Skeletal muscle tissue (tissue), 4 donors: ENCODE data around the gene DIO3. TPM values are rescaled to one million over a fixed set of nuclear protein-coding genes. Genes with fewer than 3 reads are reported as not detected.

ENCODE experiments used
- H3K27ac ChIP-seq: one replicate; pipeline ENCODE4 v1.7.0; 2013; ENCODE audit warnings: mild to moderate bottlenecking, low read depth, low read length, inconsistent platforms
- H3K27me3 ChIP-seq, 3 donors: one replicate each; pipeline ENCODE4 v1.7.0; 2013; ENCODE audit warnings: low read length in 3 of 3; ENCODE audit not compliant: control insufficient read depth in 3 of 3, insufficient read depth in 3 of 3
- H3K36me3 ChIP-seq, 3 donors: one replicate each; pipeline ENCODE4 v1.7.0; 2013; ENCODE audit warnings: low read length in 3 of 3; ENCODE audit not compliant: control insufficient read depth in 3 of 3, insufficient read depth in 3 of 3
- H3K4me1 ChIP-seq, 3 donors: one replicate each; pipeline ENCODE4 v1.7.0; 2013; ENCODE audit warnings: low read length in 3 of 3, mild to moderate bottlenecking in 3 of 3; ENCODE audit not compliant: control insufficient read depth in 3 of 3, insufficient read depth in 3 of 3
- H3K4me3 ChIP-seq, 3 donors: one replicate each; pipeline ENCODE4 v1.7.0; 2013; ENCODE audit warnings: low read length in 3 of 3
- H3K9ac ChIP-seq, 3 donors: one replicate each; pipeline ENCODE4 v1.7.0; 2013; ENCODE audit warnings: low read length in 3 of 3, mild to moderate bottlenecking in 3 of 3, moderate library complexity in 2 of 3, low read depth in 1 of 3
- H3K9me3 ChIP-seq, 3 donors: one replicate each; pipeline ENCODE4 v1.7.0; 2013; ENCODE audit warnings: low read length in 3 of 3; ENCODE audit not compliant: control insufficient read depth in 3 of 3
- total RNA-seq: library from RNA; depleted of rRNA; stranded (reverse); fragments of >200 nt; gene quantifications from one replicate; pipeline ENCODE4 v1.2.3, GENCODE V29; 2014
- donor health status: Osteomylitis.

Gene DIO3
- 1.0 TPM for total RNA-seq

GRCh38 chr14:101561145-101561896, at the start of gene DIO3:
Gene DIO3, plus strand, starts transcription at chr14:101561495.
- H3K36me3 ChIP-seq: no peaks in the 10 kb centered on the region
- peaks cover 0 to 2% (median 0%) of the 10 kb centered on the region in 3 donors for H3K4me1 ChIP-seq
- H3K9ac ChIP-seq: no peak within 1 kb of the TSS
- H3K27me3 ChIP-seq: peaks cover 76 to 87% (median 84%) of the 10 kb centered on the region in 3 donors
- H3K4me3 ChIP-seq: no peak within 1 kb of the TSS
- H3K9me3 ChIP-seq: no peaks in the 10 kb centered on the region
- H3K27ac ChIP-seq: no peak within 1 kb of the TSS

DNA sequence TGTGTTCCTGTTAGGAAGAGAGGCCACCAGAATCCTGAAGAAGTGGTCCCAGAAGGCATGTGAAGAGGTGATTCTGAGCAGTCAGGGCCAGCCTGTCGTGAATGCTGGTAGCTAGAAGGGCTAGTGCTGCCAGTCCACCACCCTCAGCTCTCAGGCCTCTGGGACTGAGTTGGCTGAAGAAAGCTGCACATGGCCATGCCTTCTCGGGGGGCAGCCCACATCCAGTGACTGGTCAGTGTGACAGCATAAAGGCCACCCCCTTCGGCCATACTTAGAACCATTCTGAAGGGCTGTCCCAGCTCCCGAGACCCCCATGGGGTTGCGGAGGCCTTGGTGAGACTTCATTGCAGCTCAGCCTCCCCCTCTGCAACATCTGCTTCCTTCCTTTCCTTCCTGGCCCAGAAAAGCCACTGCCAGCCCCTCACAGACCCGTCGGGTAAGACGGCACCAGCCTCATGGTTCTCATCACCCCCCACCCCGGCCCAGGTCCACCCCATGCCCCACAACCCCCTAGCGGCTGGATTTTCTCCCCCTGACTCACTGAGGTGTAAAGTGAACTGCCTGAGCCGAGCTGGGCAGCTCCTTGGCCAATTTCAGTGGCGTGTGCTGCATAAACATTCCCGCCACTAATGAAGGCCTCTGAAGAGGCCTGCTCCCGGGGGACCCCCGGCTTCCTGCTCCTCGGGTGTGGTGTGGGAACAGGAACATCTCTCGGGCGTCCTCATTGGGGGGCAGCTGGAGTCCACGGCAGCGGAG, 49.5 kb upstream of the DIO3 start:
- Histone ChIP-seq H3K4me1 (peaks cover 0 to 6% (median 2%) of the 10 kb centered on the region in 3 donors), H3K9me3 (peaks cover 0 to 4% (median 2%) of the 10 kb centered on the region in 3 donors), H3K4me3 (no peak overlapping the region), H3K36me3 (no peaks in the 10 kb centered on the region), H3K9ac (no peak overlapping the region), H3K27ac (no peak overlapping the region), H3K27me3 (peaks cover 0 to 25% (median 22%) of the 10 kb centered on the region in 3 donors)

- peaks cover 0 to 4% (median 4%) of the 10 kb centered on the region in 3 donors for H3K9me3 ChIP-seq
- no peak overlapping the region for H3K4me3 ChIP-seq
- H3K36me3 ChIP-seq: no peaks in the 10 kb centered on the region
- H3K27ac ChIP-seq: no peak overlapping the region
- H3K4me1 ChIP-seq: peaks cover 0 to 3% (median 2%) of the 10 kb centered on the region in 3 donors
- H3K27me3 ChIP-seq: peaks cover 2 to 28% (median 26%) of the 10 kb centered on the region in 3 donors
- no peak overlapping the region for H3K9ac ChIP-seq
Measured at GRCh38 chr14:101512376-101512695, 49.0 kb upstream of the DIO3 start.

DNA sequence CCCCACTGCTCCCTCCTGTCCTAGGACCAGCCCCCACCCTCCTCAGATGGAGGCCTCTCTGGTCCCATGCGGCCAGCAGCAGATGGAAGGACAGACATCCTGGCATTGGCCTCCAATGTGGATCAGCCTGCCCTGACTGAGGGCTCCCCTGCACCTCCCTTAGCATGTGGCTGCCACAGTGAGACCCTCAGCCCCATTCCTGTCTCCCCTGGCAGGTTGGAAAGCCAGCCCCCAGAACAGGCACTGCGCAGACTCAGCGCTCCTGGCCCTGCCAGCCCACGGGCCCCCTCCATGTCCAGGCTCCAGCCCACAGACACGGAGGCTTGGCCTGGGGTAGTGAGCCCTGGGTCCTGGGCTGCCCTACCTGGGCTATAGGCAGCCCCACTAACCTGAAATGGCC, 47.2 kb upstream of the DIO3 start:
- H3K4me1 ChIP-seq: peaks cover 0 to 7% (median 7%) of the 10 kb centered on the region in 3 donors

DNA sequence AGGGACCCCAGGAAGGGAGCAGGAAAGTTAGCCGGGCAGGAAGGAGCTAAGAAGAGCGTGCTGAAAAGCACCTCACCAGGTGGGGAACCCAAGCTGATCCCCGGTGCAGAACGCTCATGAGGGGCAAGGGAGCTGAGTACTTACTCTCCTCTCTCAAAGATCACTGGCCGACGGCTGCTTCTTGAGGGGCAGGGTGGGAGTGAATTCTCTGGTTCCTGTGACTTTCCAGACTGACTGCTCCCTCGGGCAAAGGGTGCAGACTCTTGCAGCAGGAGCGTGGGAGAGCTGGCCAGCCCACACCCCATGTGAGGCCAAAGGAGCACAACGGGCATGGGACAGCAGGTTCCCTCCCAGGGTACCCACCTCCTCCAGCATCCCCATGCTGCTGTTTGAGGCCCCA, 44.9 kb upstream of the DIO3 start:
- H3K27ac ChIP-seq: no peak overlapping the region
- H3K4me3 ChIP-seq: no peak overlapping the region
- H3K9ac ChIP-seq: no peak overlapping the region
- H3K4me1 ChIP-seq: peaks cover 9 to 21% (median 15%) of the 10 kb centered on the region in 3 donors
- H3K36me3 ChIP-seq: no peaks in the 10 kb centered on the region
- peaks cover 12 to 22% (median 14%) of the 10 kb centered on the region in 3 donors for H3K27me3 ChIP-seq
- H3K9me3 ChIP-seq: peaks cover 0 to 4% (median 4%) of the 10 kb centered on the region in 3 donors

More for the DNA sequence above, 47.2 kb upstream of the DIO3 start:
- Histone ChIP-seq H3K27me3 (peaks cover 2 to 15% (median 11%) of the 10 kb centered on the region in 3 donors), H3K4me3 (no peak overlapping the region), H3K9me3 (peaks cover 0 to 4% (median 4%) of the 10 kb centered on the region in 3 donors), H3K36me3 (no peaks in the 10 kb centered on the region), H3K27ac (no peak overlapping the region), H3K9ac (no peak overlapping the region)

GRCh38 chr14:101518611-101519473, 42.5 kb upstream of the DIO3 start:
- H3K27ac ChIP-seq: no peak overlapping the region
- no peak overlapping the region for H3K9ac ChIP-seq

GRCh38 chr14:101520621-101521472, 40.4 kb upstream of the DIO3 start:
- peaks cover 9 to 26% (median 15%) of the 10 kb centered on the region in 3 donors for H3K4me1 ChIP-seq
- no peak overlapping the region for H3K4me3 ChIP-seq
- H3K9ac ChIP-seq: no peak overlapping the region
- peaks cover 0 to 3% (median 0%) of the 10 kb centered on the region in 3 donors for H3K9me3 ChIP-seq
- peaks cover 12 to 26% (median 24%) of the 10 kb centered on the region in 3 donors for H3K27me3 ChIP-seq
- H3K36me3 ChIP-seq: no peaks in the 10 kb centered on the region
- H3K27ac ChIP-seq: no peak overlapping the region

More at GRCh38 chr14:101518611-101519473, 42.5 kb upstream of the DIO3 start:
- H3K4me3 ChIP-seq: no peak overlapping the region
- no peaks in the 10 kb centered on the region for H3K36me3 ChIP-seq
- peaks cover 12 to 26% (median 21%) of the 10 kb centered on the region in 3 donors for H3K27me3 ChIP-seq
- H3K9me3 ChIP-seq: peaks cover 0 to 4% (median 4%) of the 10 kb centered on the region in 3 donors
- H3K4me1 ChIP-seq: peaks cover 9 to 26% (median 15%) of the 10 kb centered on the region in 3 donors

DNA sequence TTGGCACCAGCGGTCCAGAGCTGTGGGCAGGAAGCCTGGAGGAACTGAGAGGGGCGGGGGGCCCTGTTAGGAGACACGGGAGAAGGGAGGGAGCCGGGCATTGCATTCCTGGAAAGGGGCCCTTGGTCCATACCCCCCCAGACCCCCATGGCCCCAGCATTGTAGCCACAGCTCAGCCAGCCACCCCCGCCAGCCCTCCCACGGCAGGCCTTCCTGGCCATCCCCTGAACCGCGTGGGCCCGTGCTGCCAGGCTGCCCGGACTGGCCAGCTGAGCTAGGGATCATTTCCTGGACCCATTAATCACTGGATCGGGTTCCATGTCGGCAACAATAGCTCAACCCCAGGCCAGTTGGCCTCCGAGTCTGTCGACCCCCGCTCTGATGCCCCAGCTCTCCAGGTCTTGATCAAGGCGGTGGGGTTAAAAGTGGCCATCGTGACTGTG, 39.8 kb upstream of the DIO3 start:
- no peaks in the 10 kb centered on the region for H3K36me3 ChIP-seq
- no peak overlapping the region for H3K4me3 ChIP-seq
- H3K27ac ChIP-seq: no peak overlapping the region
- peaks cover 0 to 3% (median 0%) of the 10 kb centered on the region in 3 donors for H3K9me3 ChIP-seq
- peaks cover 12 to 24% (median 24%) of the 10 kb centered on the region in 3 donors for H3K27me3 ChIP-seq
- H3K4me1 ChIP-seq: peaks cover 9 to 26% (median 15%) of the 10 kb centered on the region in 3 donors
- no peak overlapping the region for H3K9ac ChIP-seq

- Histone ChIP-seq H3K4me3 (no peak overlapping the region), H3K36me3 (no peaks in the 10 kb centered on the region), H3K9me3 (peaks cover 0 to 1% (median 0%) of the 10 kb centered on the region in 3 donors), H3K9ac (no peak overlapping the region), H3K27ac (no peak overlapping the region), H3K4me1 (peaks cover 9 to 26% (median 15%) of the 10 kb centered on the region in 3 donors), H3K27me3 (peaks cover 12 to 22% (median 20%) of the 10 kb centered on the region in 3 donors)
Measured at GRCh38 chr14:101521978-101522377, 39.3 kb upstream of the DIO3 start.
